Measurements from ENCODE around the gene MLNR.

MLNR gene

GRCh38 chr13:49221590-49221965 is 1.4 kb downstream of the MLNR start:
- no peak overlapping the region for H3K4me3 ChIP-seq (ENCODE audit: control insufficient read depth, low read depth, low read length)
- no peak for TF ChIP-seq CTCF (IDR thresholded peaks at IDR 0.05; ENCODE audit: control insufficient read depth, insufficient read depth, low read depth, low read length, missing control alignments)
- DNase-seq (ENCODE audit: low read depth), result no peak

GRCh38 chr13:49225223-49226042 is 5.3 kb downstream of the MLNR start:
- no peak overlapping the region for H3K4me3 ChIP-seq (ENCODE audit: control insufficient read depth, low read depth, low read length)
- no peak for DNase-seq (ENCODE audit: low read depth)
- no peak for TF ChIP-seq CTCF (IDR thresholded peaks at IDR 0.05; ENCODE audit: control insufficient read depth, insufficient read depth, low read depth, low read length, missing control alignments)

GRCh38 chr13:49226613-49227012 is 6.5 kb downstream of the MLNR start:
- TF ChIP-seq CTCF (IDR thresholded peaks at IDR 0.05; ENCODE audit: control insufficient read depth, insufficient read depth, low read depth, low read length, missing control alignments), result no peak
- no peak for DNase-seq (ENCODE audit: low read depth)
- no peak overlapping the region for H3K4me3 ChIP-seq (ENCODE audit: control insufficient read depth, low read depth, low read length)

GRCh38 chr13:49234741-49235140 is 14.6 kb downstream of the MLNR start:
- TF ChIP-seq CTCF (IDR thresholded peaks at IDR 0.05; ENCODE audit: control insufficient read depth, insufficient read depth, low read depth, low read length, missing control alignments), result no peak
- H3K4me3 ChIP-seq (ENCODE audit: control insufficient read depth, low read depth, low read length), result no peak overlapping the region
- DNase-seq (ENCODE audit: low read depth), result no peak

- no peak overlapping the region for H3K4me3 ChIP-seq (ENCODE audit: control insufficient read depth, low read depth, low read length)
- no peak for TF ChIP-seq CTCF (IDR thresholded peaks at IDR 0.05; ENCODE audit: control insufficient read depth, insufficient read depth, low read depth, low read length, missing control alignments)
- no peak for DNase-seq (ENCODE audit: low read depth)
Observed at GRCh38 chr13:49235856-49236431, 15.8 kb downstream of the MLNR start.

GRCh38 chr13:49238621-49239020 is 18.5 kb downstream of the MLNR start:
- DNase-seq (ENCODE audit: low read depth), result no peak
- no peak for TF ChIP-seq CTCF (IDR thresholded peaks at IDR 0.05; ENCODE audit: control insufficient read depth, insufficient read depth, low read depth, low read length, missing control alignments)
- H3K4me3 ChIP-seq (ENCODE audit: control insufficient read depth, low read depth, low read length), result no peak overlapping the region

Measured in AG09309 (cell line).